Transverse colon (tissue), 3 donors: ENCODE results near the gene RNASE9.

ENCODE experiments used
- CTCF ChIP-seq, 5 experiments: fragments of 200-600 bp in 3 of 5; fragments of 450-650 bp in 2 of 5; sonication (generic) in 3 of 5; IDR thresholded peaks; 1 replicate in 2 of 5; 2 replicates in 3 of 5; pipeline ENCODE4 v1.5.1; 2016 to 2017; ENCODE audit warnings: antibody characterized with exemption in 5 of 5, inconsistent platforms in 3 of 5, mild to moderate bottlenecking in 2 of 5, moderate library complexity in 1 of 5
- EP300 ChIP-seq: sonication (generic); formaldehyde crosslinking; IDR thresholded peaks from one replicate; pipeline ENCODE4 v1.6.1; 2017; ENCODE audit warnings: antibody characterized with exemption, low read depth

- TF ChIP-seq CTCF (IDR thresholded peaks at IDR 0.05) (no peak), EP300 (no peak)
Measured at GRCh38 chr14:20578784-20579502, 18.1 kb upstream of the RNASE9 start.
